Fibroblast of skin of left biceps (primary cell): Measurements from ENCODE around the gene RFNG.

Experiments
- DNase-seq, 2 experiments: peaks; one replicate each; pipeline ENCODE4 v3.0.0-alpha.2; 2013; ENCODE audit warnings: low read depth in 2 of 2

The RFNG gene

DNA sequence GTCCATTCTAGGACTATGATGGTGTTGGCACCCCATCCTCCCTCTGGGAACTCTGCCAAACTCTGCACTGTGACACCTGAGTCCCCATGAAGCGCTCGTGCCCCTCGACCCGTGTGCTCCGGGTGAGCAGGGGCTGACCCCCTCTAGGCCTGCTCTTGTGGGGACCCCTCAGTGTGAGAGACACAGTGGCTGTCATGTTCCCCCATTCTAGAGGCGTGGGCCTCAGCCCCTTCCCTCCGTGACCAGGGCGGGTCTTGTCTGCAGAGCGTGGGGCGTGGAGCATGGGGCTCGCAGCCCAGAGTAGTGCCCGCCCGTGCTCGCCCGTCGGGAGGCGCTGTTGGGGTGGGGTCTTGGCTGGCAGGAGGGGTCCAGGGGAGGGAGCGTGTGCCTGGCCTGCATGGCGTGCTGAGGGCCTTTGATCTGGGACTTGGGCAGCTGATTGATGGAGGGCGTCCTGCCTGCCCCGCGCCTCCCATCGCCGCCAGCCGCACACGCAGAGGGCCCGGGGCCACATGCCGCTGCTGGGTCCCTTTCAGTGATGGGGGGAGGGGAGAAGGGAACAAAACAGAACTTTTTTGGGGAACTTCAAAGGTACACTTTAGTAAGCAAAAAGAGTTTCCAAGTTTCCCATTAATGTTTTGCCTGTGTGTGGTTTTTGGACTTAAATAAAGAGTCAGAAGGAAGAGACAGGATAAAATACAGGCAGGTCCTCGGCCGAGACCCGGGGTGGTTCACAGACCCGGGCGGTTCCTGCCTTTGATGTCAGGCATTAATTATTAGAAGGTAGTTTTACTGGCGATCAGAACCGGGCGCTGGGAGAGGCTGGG is 51.4 kb downstream of the RFNG start:
- no peak for DNase-seq

DNA sequence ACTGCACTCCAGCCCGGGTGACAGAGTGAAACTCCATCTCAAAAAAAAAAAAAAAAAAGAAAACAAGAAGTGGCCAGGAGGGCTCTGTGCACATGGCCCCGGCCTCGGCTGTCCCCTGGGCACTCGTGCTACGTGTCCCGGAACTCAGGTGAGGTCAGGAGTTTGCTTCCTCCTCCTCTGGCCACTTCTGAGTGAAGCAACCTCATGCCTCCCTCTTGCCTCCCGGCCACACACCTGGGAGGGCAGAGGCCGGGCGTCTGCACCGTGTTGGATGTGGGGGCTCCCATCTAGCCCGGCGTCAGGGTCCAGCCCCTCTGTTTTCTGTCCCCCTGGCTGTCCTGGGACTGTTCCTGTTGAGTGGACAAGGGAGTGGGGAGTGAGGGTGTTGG is 52.0 kb downstream of the RFNG start:
- no peak for DNase-seq

DNA sequence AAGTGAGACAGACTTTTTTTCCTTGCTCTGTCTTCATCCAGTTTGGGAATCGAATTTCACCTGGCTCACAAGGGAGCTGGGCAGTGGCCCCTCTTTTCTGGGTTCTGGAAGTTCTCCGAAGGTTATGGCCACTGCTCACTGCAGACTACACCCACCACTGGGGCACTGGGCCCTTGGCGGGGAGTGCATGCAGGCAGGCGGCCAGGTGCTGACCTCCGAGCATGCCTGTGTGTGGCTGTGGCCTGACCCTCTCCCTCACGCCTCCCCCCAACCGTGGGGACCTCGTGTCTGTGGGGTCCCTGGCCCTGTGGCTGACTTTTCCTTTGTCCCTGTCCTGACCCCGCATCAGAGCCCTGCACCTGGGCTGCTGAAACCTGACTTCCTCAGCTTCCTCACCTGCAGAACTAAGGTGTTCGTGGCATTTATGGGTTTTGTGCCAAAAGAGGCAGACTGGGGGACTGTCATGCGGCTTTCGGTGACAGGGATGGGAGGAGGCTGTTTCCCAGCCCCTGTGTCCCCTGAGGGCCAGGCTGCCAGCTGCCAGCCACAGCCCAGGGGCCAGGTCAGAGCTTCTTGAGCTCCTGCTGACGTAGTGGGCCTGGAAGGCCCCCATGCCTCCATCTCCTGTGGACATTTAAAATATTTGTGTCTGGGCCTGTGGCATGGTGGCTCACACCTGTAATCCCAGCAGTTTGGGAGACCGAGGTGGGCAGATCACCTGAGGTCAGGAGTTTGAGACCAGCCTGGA is 52.7 kb downstream of the RFNG start:
- DNase-seq: no peak

DNA sequence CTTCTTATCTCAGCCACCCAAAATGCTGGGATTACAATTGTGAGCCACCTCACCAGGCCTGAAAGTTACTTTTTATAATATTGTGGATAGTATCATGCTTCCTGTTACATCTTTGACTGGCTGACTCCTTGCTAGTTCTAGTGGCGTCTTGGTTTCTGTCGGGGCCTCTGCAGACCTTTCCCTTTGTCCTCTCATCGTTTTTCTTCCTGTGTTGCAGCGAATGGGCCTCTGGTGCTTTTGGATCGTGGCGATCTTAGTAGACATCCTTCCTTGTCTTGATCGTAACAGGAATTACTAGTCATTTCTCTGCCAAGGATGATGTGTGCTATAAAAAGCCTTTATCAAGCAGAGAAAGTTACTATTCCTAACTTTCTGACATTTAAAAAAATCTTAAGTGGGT is 53.4 kb downstream of the RFNG start:
- no peak for DNase-seq
